GM18519 (cell line): ENCODE results near the gene NFKBIL1.
"Not testable (repeated sequence)": the region's sequence is repeated elsewhere in the genome, so short reads cannot be mapped to it uniquely, and the experiment has no call there.

Experiments
- ATAC-seq: cut with Tn5 transposase; IDR thresholded peaks from one replicate; pipeline ENCODE4 v1.9.1; 2021; ENCODE audit warnings: mild to moderate bottlenecking, moderate library complexity; ENCODE audit not compliant: unreplicated experiment, low FRiP score

Gene NFKBIL1

GRCh38 chr6:31534011-31534410, 13.4 kb upstream of the NFKBIL1 start:
- ATAC-seq = no peak

GRCh38 chr6:31534521-31535040, 12.8 kb upstream of the NFKBIL1 start:
- ATAC-seq = no peak

- no peak for ATAC-seq
Measured at GRCh38 chr6:31535538-31536324, 11.7 kb upstream of the NFKBIL1 start.

GRCh38 chr6:31538805-31539400, 8.5 kb upstream of the NFKBIL1 start:
- no peak for ATAC-seq

DNA sequence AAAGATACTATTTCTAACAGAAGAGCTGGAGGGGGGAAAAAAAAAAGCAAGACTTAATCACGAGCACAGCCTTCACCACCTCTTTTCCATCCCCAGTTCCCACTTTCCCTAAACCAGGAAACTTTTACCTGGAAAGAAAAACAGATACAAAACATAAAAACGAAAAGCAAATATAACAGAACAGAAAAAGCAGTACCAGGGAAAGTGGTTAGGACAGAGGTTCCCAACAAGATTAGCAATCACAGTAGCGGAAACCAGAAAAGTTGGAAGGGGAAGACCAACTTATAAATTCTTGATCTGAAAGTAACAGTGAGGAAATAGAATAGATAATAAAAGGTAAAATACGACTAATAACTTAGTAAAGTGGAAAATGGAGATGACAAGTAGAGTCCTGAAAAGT, 6.8 kb upstream of the NFKBIL1 start:
- no peak for ATAC-seq

GRCh38 chr6:31541059-31541657, 6.2 kb upstream of the NFKBIL1 start:
- no peak for ATAC-seq

- no peak for ATAC-seq
Measured at GRCh38 chr6:31541658-31542521, 5.5 kb upstream of the NFKBIL1 start, which contains the start of gene DDX39B. Gene DDX39B (minus strand): TSS chr6:31542003. CDS start chr6:31540532, 1,471 bp downstream.

DNA sequence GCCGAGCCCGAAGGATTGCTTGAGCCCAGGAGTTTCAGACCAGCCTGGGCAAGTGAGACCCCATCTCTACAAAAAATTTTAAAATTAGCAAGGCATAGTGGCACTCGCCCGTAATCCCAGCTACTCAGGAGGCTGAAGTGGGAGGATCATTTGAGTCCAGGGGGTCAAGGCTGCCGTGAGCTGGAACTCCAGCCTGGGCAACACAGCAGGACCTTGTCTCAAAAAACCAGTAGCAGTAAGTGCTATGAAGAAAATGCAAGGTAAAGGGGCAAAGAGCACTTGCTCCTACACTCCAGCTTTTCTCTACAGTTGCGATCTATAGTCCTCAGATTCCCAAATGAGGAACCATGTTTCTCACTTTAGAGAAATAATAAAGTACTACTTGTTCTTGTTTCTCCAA, 3.8 kb upstream of the NFKBIL1 start:
- ATAC-seq = no peak

DNA sequence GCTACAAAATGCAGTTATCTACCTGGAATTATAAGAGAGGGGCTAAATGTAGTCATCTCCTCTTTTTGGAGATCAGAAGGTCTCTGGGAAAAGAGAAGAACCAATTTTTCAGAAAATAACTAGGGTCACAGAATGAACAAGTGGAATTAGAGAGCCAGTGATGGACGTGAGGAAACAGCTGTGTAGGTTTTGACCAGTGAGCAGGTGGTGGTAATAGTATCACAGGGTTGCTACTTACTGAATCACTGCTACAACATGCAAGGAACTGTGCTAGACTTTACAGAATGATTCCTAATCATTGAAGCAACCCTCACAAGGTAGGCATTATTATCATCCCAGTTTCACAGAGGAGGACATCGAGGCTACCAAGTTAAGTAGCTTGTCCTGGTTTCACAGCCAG, 2.7 kb upstream of the NFKBIL1 start:
- ATAC-seq = no peak

DNA sequence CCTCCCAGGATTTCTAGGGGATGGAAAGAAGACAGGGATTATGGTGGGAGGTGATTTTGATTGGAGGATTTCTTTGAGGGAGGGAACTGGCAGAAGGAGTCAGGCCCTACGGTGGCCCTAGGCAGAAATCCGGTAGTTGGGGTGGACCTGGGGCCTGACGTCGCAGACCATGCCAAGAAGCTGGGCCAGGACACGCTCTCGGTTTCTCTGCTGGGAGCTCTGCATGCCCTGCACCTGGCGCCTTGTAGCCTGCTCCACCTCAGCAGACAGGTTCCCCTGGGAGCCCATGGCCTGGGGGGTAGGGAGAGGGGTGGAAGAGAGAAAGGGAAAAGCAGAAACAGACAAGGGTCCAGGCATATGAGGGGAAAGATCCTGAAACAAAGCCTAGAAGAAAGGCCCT, 2.1 kb upstream of the NFKBIL1 start:
- ATAC-seq = no peak

DNA sequence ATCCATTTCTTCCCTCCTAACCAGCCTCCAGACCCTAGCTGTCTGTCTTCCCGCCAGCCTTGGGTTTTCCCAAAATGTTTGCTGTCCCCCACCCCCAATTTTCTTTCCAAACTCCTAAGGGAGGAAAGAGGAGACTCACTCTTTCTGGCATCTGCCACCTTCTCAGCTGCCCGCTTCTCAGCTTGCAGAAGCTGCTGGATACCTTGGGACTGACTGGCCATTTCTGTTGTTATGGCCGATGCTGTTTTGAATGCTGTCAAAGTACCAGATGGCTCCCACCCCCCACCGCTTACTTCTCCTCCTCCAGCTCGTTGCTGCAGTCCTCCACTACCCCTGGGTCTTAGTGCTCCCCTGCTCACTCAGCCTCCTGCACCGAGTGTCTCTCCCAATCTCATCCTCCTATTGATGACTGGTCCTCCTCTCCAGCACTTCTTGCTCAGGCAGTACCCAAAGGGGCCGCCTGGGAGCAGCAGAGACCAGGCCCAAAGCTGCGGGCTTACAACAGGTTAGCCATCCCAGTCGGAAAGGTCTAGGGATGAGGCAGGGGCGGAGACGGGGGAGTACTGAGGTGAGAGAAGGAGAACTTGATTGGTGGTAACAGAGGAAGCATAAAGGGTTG, 960 bp upstream of the NFKBIL1 start, which contains the start of gene ATP6V1G2:
Gene ATP6V1G2, minus strand, starts transcription at position 270 of the 619 bp plus-strand sequence. Its CDS starts 49 bp downstream, at position 221.
- peak; percentile 37 for ATAC-seq

DNA sequence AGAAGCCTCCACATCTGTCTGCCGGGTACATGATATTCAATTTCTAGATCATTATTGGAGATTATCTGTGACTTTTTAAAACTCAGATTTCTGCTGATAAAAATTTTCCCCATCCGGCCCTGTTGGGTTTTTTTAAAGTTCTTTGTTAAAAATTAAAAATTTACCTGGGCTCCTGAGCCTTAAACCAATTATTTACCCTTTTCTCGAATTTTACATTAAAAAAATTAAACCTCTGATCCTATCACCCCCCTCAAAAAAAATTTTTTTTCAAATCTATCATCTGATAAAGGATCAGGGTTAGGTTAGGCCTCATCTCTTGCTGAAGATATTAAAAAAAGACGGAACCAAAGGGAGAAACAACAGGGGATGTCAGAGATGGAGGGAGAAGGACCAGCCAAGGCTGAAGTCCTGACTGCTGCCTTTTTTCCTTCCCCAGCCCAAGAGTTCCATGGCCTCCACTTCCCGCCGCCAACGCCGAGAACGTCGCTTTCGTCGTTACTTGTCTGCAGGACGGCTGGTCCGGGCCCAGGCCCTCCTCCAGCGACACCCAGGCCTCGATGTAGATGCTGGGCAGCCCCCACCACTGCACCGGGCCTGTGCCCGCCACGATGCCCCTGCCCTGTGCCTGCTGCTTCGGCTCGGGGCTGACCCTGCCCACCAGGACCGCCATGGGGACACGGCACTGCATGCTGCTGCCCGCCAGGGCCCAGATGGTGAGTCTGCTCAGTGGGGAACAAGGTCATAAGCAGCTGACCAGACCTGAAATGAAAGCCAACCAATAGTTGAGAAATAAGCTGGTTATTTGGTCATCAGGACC, 527 bp downstream of the NFKBIL1 start:
- ATAC-seq = no peak

GRCh38 chr6:31548544-31548873, 1.1 kb downstream of the NFKBIL1 start:
- no peak for ATAC-seq

- ATAC-seq = not testable (repeated sequence)
Measured at GRCh38 chr6:31551371-31551770, 4.0 kb downstream of the NFKBIL1 start.

DNA sequence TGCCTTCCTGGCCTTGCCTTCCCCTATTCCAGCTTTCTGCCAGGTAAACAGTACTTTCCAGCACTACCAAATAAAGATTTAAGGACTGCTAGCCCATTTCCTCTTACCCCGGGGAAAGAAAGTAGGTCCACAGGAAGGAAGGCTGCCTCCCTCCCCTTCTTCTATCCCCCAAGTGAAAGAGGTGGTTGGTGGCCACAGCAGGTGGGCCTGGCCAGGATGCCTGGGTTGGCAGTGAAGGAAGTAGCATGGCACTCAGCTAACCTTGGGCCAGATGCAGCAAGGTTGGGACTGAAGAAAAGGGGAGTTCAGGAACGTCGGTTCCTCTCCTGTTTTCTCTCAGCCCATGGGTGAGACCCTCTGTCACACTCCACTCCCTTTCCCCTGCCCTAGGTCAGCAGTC, 8.9 kb downstream of the NFKBIL1 start:
- ATAC-seq = no peak

GRCh38 chr6:31557443-31558317, 10.3 kb downstream of the NFKBIL1 start:
- no peak for ATAC-seq

- ATAC-seq = no peak
Measured at GRCh38 chr6:31558318-31558625, 10.9 kb downstream of the NFKBIL1 start.
